Skin of body (tissue), 2 donors: Measurements from ENCODE around the gene VAV1. TPM values are rescaled to one million over a fixed set of nuclear protein-coding genes. Genes with fewer than 3 reads are reported as not detected.
"Not testable (repeated sequence)": the region's sequence is repeated elsewhere in the genome, so short reads cannot be mapped to it uniquely, and the experiment has no call there.

Experiments
- DNase-seq: peaks from one replicate; lab custom pipeline; 2025; lab: John Stamatoyannopoulos, UW
- total RNA-seq: library from RNA; depleted of rRNA; stranded (reverse); fragments of >200 nt; gene quantifications from one replicate; pipeline ENCODE4 v1.2.3, GENCODE V29; 2014

The VAV1 gene
- total RNA-seq, 1 donor from 2014 or later: 4.7 TPM

GRCh38 chr19:6736917-6737283, 35.6 kb upstream of the VAV1 start:
- no peak for DNase-seq

GRCh38 chr19:6737284-6737872, 35.1 kb upstream of the VAV1 start, which contains the start of gene GPR108:
Gene GPR108 (minus strand): TSS chr19:6737580. CDS start chr19:6737576, 4 bp downstream.
- DNase-seq: peak; percentile 100

GRCh38 chr19:6737873-6738786, 34.4 kb upstream of the VAV1 start:
- peak; percentile 74 for DNase-seq

GRCh38 chr19:6738787-6739389, 33.6 kb upstream of the VAV1 start:
- no peak for DNase-seq

GRCh38 chr19:6739390-6739882, 33.1 kb upstream of the VAV1 start, which contains the start of gene TRIP10:
Gene TRIP10 (plus strand): TSS chr19:6739680. CDS start chr19:6739762, 82 bp downstream.
- DNase-seq: peak; percentile 84

- no peak for DNase-seq
Measured at GRCh38 chr19:6739883-6740588, 32.5 kb upstream of the VAV1 start.

- peak; percentile 31 for DNase-seq
Measured at GRCh38 chr19:6740589-6741343, 31.7 kb upstream of the VAV1 start.

- DNase-seq: no peak
Measured at GRCh38 chr19:6743066-6743465, 29.4 kb upstream of the VAV1 start.

GRCh38 chr19:6743714-6744380, 28.7 kb upstream of the VAV1 start:
- no peak for DNase-seq

- no peak for DNase-seq
Measured at GRCh38 chr19:6744381-6745301, 27.9 kb upstream of the VAV1 start.

GRCh38 chr19:6745965-6746364, 26.5 kb upstream of the VAV1 start:
- no peak for DNase-seq

GRCh38 chr19:6748543-6748942, 24.0 kb upstream of the VAV1 start:
- DNase-seq: not testable (repeated sequence)

GRCh38 chr19:6750062-6750461, 22.4 kb upstream of the VAV1 start:
- DNase-seq: peak; percentile 45

GRCh38 chr19:6751189-6751588, 21.3 kb upstream of the VAV1 start:
- DNase-seq: no peak

GRCh38 chr19:6752256-6753177, 20.0 kb upstream of the VAV1 start:
- no peak for DNase-seq

GRCh38 chr19:6753178-6754031, 19.1 kb upstream of the VAV1 start:
- no peak for DNase-seq

- no peak for DNase-seq
Measured at GRCh38 chr19:6754136-6754535, 18.4 kb upstream of the VAV1 start.
